HL-60 (cell line): ENCODE results near the gene TCF15.

Experiments
- DNase-seq, 2 experiments: peaks; one replicate each; pipeline ENCODE4 v3.0.0-alpha.2; 2010 to 2020; ENCODE audit warnings: low read depth in 1 of 2, low spot score in 1 of 2
- H3K27ac ChIP-seq: fragments of 250-450 bp; sonication (Bioruptor Pico); replicated peaks from 2 replicates; pipeline ENCODE4 v1.5.1; 2020; ENCODE audit warnings: mild to moderate bottlenecking, moderate library complexity
- H3K27me3 ChIP-seq: fragments of 250-450 bp; sonication (Bioruptor Pico); 2 replicates; pipeline ENCODE4 v1.5.1; 2021; ENCODE audit warnings: mild to moderate bottlenecking, moderate library complexity; ENCODE audit not compliant: insufficient read depth, poor library complexity, severe bottlenecking
- H3K4me3 ChIP-seq: replicated peaks from 2 replicates; pipeline ENCODE4 v1.5.1; 2011; ENCODE audit warnings: mild to moderate bottlenecking, control low read depth, low read length; ENCODE audit not compliant: insufficient read depth
- GABPA ChIP-seq: IDR thresholded peaks from 2 replicates; pipeline ENCODE4 v1.6.1; 2012; ENCODE audit warnings: low read depth
- POLR2AphosphoS5 ChIP-seq: IDR thresholded peaks from 2 replicates; pipeline ENCODE4 v1.6.1; 2012; ENCODE audit warnings: low read depth
- SPI1 ChIP-seq: IDR thresholded peaks from 2 replicates; pipeline ENCODE4 v1.6.1; 2012; ENCODE audit warnings: low read depth, mild to moderate bottlenecking, borderline replicate concordance
- TF ChIP-seq, protein P1 (sequence below): IDR thresholded peaks from 2 replicates; pipeline ENCODE4 v1.6.1; 2012; ENCODE audit warnings: low read depth; ENCODE audit not compliant: insufficient replicate concordance
- TF ChIP-seq, protein P2 (sequence below): IDR thresholded peaks from one replicate; pipeline ENCODE4 v1.5.1; 2011; ENCODE audit warnings: low read length, control low read depth, inconsistent platforms; ENCODE audit not compliant: insufficient read depth

The TCF15 gene

GRCh38 chr20:572727-573126 lies 37.4 kb downstream of the TCF15 start:
- DNase-seq, result no peak
- Histone ChIP-seq H3K27me3 (peaks cover 29% of the 10 kb centered on the region), H3K27ac (no peak overlapping the region), H3K4me3 (no peak overlapping the region)
- TF ChIP-seq GABPA (no peak), POLR2AphosphoS5 (no peak), SPI1 (no peak)
- TF ChIP-seq, protein P1, sequence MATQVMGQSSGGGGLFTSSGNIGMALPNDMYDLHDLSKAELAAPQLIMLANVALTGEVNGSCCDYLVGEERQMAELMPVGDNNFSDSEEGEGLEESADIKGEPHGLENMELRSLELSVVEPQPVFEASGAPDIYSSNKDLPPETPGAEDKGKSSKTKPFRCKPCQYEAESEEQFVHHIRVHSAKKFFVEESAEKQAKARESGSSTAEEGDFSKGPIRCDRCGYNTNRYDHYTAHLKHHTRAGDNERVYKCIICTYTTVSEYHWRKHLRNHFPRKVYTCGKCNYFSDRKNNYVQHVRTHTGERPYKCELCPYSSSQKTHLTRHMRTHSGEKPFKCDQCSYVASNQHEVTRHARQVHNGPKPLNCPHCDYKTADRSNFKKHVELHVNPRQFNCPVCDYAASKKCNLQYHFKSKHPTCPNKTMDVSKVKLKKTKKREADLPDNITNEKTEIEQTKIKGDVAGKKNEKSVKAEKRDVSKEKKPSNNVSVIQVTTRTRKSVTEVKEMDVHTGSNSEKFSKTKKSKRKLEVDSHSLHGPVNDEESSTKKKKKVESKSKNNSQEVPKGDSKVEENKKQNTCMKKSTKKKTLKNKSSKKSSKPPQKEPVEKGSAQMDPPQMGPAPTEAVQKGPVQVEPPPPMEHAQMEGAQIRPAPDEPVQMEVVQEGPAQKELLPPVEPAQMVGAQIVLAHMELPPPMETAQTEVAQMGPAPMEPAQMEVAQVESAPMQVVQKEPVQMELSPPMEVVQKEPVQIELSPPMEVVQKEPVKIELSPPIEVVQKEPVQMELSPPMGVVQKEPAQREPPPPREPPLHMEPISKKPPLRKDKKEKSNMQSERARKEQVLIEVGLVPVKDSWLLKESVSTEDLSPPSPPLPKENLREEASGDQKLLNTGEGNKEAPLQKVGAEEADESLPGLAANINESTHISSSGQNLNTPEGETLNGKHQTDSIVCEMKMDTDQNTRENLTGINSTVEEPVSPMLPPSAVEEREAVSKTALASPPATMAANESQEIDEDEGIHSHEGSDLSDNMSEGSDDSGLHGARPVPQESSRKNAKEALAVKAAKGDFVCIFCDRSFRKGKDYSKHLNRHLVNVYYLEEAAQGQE, result no peak
- TF ChIP-seq, protein P2, sequence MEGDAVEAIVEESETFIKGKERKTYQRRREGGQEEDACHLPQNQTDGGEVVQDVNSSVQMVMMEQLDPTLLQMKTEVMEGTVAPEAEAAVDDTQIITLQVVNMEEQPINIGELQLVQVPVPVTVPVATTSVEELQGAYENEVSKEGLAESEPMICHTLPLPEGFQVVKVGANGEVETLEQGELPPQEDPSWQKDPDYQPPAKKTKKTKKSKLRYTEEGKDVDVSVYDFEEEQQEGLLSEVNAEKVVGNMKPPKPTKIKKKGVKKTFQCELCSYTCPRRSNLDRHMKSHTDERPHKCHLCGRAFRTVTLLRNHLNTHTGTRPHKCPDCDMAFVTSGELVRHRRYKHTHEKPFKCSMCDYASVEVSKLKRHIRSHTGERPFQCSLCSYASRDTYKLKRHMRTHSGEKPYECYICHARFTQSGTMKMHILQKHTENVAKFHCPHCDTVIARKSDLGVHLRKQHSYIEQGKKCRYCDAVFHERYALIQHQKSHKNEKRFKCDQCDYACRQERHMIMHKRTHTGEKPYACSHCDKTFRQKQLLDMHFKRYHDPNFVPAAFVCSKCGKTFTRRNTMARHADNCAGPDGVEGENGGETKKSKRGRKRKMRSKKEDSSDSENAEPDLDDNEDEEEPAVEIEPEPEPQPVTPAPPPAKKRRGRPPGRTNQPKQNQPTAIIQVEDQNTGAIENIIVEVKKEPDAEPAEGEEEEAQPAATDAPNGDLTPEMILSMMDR, result no peak

- Histone ChIP-seq H3K4me3 (no peak overlapping the region), H3K27ac (no peak overlapping the region), H3K27me3 (peaks cover 31% of the 10 kb centered on the region)
- no peak for DNase-seq
- TF ChIP-seq GABPA, result no peak
- TF ChIP-seq, protein P2, result no peak
- TF ChIP-seq SPI1, result no peak
- TF ChIP-seq, protein P1, result no peak
- TF ChIP-seq POLR2AphosphoS5, result no peak
Observed at GRCh38 chr20:571754-572441, 38.2 kb downstream of the TCF15 start.

- H3K4me3 ChIP-seq, result no peak overlapping the region
- DNase-seq, result no peak
- peaks cover 35% of the 10 kb centered on the region for H3K27me3 ChIP-seq
- TF ChIP-seq GABPA, result no peak
- no peak for TF ChIP-seq SPI1
- TF ChIP-seq, protein P1, result no peak
- TF ChIP-seq, protein P2, result no peak
- TF ChIP-seq POLR2AphosphoS5, result no peak
- no peak overlapping the region for H3K27ac ChIP-seq
Observed at GRCh38 chr20:568673-569415, 41.3 kb downstream of the TCF15 start.
